Measurements from ENCODE around the gene SLC7A1. TPM values are rescaled to one million over a fixed set of nuclear protein-coding genes. Genes with fewer than 3 reads are reported as not detected.

SLC7A1 gene
- polyA plus RNA-seq, 3 donors, result 0.89 to 2.2 (median 0.92) TPM

GRCh38 chr13:29513981-29514719 is 81.3 kb downstream of the SLC7A1 start:
- Histone ChIP-seq H3K9me3 (replicated peaks in 1 of 2; ENCODE audit: control insufficient read depth in 1 of 2, insufficient read depth in 1 of 2, low read length in 2 of 2) (no peaks in the 10 kb centered on the region), H3K79me2 (ENCODE audit: insufficient read depth, low read length) (no peaks in the 10 kb centered on the region), H3K4me3 (replicated peaks in 1 of 3; ENCODE audit: low read depth in 2 of 3, low read length in 3 of 3) (no peak overlapping the region), H3K4me2 (replicated peaks; ENCODE audit: extremely low read depth, low read length, poor library complexity, severe bottlenecking) (no peak overlapping the region), H3K9ac (ENCODE audit: insufficient read depth, low read length, poor library complexity, severe bottlenecking) (no peak overlapping the region), H3K27ac (ENCODE audit: low read depth in 1 of 2, low read length in 2 of 2) (no peak overlapping the region), H3K4me1 (ENCODE audit: control insufficient read depth in 1 of 2, insufficient read depth in 2 of 2, low read length in 2 of 2) (no peaks in the 10 kb centered on the region), H4K20me1 (ENCODE audit: insufficient read depth, low read length) (no peaks in the 10 kb centered on the region), H3K27me3 (ENCODE audit: control insufficient read depth in 2 of 2, insufficient read depth in 2 of 2, low read length in 2 of 2) (no peaks in the 10 kb centered on the region), H3K36me3 (replicated peaks in 1 of 2; ENCODE audit: control insufficient read depth in 1 of 2, insufficient read depth in 2 of 2, low read length in 2 of 2) (peaks cover 61 to 90% of the 10 kb centered on the region in 2 donors), H2AFZ (ENCODE audit: insufficient read depth, low read depth, low read length, poor library complexity, severe bottlenecking) (no peak overlapping the region)
- DNase-seq, result no peak
- intact Hi-C loops (cut with micrococcal nuclease), result loop anchor here in 1 of 2 donors (5.0 kb wide), 1 partner anchor 603 kb away; no protein-coding TSS in a partner anchor
- Mint-ChIP-seq H3K9me3 (peaks cover 0 to 3% (median 0%) of the 10 kb centered on the region in 7 donors), H3K4me1 (no peaks in the 10 kb centered on the region), H3K27ac (peak overlapping the region in 2 of 7 donors; percentile 10 to 73), H3K36me3 (peaks cover 63 to 72% of the 10 kb centered on the region in 2 donors), H3K4me3 (no peak overlapping the region), H3K27me3 (ENCODE audit: low read depth in 3 of 3) (no peaks in the 10 kb centered on the region)
- 97% methylated on average over 28 of the region's 32 CpGs for WGBS (ENCODE audit: insufficient coverage)
- TF ChIP-seq, protein P1, sequence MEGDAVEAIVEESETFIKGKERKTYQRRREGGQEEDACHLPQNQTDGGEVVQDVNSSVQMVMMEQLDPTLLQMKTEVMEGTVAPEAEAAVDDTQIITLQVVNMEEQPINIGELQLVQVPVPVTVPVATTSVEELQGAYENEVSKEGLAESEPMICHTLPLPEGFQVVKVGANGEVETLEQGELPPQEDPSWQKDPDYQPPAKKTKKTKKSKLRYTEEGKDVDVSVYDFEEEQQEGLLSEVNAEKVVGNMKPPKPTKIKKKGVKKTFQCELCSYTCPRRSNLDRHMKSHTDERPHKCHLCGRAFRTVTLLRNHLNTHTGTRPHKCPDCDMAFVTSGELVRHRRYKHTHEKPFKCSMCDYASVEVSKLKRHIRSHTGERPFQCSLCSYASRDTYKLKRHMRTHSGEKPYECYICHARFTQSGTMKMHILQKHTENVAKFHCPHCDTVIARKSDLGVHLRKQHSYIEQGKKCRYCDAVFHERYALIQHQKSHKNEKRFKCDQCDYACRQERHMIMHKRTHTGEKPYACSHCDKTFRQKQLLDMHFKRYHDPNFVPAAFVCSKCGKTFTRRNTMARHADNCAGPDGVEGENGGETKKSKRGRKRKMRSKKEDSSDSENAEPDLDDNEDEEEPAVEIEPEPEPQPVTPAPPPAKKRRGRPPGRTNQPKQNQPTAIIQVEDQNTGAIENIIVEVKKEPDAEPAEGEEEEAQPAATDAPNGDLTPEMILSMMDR (IDR thresholded peaks at IDR 0.05), result no peak

DNA sequence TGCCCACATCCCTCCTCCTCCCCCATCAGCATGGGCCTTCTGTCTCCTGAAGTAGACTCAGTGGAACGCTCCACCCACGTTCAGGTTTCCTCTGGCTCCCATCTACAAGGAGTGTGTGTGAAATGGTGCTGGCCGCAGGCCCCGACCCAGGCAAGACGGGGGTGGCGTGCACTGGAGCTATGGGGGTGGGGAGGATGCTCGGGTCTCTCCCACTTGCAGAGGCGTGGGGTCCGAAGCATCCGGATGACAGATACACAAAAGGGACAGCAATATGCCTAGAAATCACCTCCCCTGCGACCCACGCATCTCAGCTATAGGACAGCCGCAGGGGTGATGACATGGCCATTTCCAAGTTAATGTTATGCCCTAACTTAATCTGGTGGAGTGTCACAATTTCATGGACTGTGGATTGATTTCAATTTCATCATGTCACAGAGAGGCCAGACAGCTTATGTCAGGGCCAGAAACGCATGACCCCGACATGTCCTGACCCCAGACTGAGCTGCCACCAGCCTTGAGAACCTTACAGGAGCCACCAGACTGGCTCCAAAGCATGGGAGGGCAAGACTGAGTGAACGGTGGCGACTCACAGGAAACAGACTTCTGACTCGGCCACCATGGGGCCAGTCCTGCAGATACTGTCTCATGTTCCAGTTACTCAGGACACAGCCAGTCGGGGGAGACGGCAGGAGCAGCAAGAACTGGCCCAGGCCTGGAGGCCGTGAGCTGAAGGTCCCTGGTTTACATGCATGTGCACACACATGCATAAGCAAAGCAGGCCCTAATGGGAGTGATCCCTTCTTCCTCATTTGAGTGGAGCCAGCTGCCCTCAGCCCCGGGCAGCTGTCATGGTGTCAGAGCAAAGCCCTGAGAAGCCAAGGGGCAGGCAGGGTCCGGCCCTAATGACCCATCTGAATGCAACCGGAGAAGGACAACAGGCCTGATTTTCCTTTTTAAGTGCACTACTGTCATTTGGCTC is 82.2 kb downstream of the SLC7A1 start:
- H3K4me3 ChIP-seq (replicated peaks in 1 of 3; ENCODE audit: low read depth in 2 of 3, low read length in 3 of 3), result no peak overlapping the region
- Mint-ChIP-seq H3K4me1 (no peaks in the 10 kb centered on the region), H3K27ac (peak overlapping the region in 2 of 7 donors; percentile 2 to 44), H3K4me3 (no peak overlapping the region), H3K9me3 (peaks cover 0 to 3% (median 0%) of the 10 kb centered on the region in 7 donors), H3K36me3 (peaks cover 59 to 70% of the 10 kb centered on the region in 2 donors), H3K27me3 (ENCODE audit: low read depth in 3 of 3) (no peaks in the 10 kb centered on the region)
- H2AFZ ChIP-seq (ENCODE audit: insufficient read depth, low read depth, low read length, poor library complexity, severe bottlenecking), result no peak overlapping the region
- H3K79me2 ChIP-seq (ENCODE audit: insufficient read depth, low read length), result no peaks in the 10 kb centered on the region
- H4K20me1 ChIP-seq (ENCODE audit: insufficient read depth, low read length), result no peaks in the 10 kb centered on the region
- H3K27me3 ChIP-seq (ENCODE audit: control insufficient read depth in 2 of 2, insufficient read depth in 2 of 2, low read length in 2 of 2), result no peaks in the 10 kb centered on the region
- peaks cover 52 to 82% of the 10 kb centered on the region in 2 donors for H3K36me3 ChIP-seq (replicated peaks in 1 of 2; ENCODE audit: control insufficient read depth in 1 of 2, insufficient read depth in 2 of 2, low read length in 2 of 2)
- 90% methylated on average over 13 of the region's 24 CpGs for WGBS (ENCODE audit: insufficient coverage)
- DNase-seq, result no peak
- intact Hi-C loops (cut with micrococcal nuclease), result loop anchor here in 1 of 2 donors (5.0 kb wide), 1 partner anchor 604 kb away; no protein-coding TSS in a partner anchor
- H3K4me1 ChIP-seq (ENCODE audit: control insufficient read depth in 1 of 2, insufficient read depth in 2 of 2, low read length in 2 of 2), result no peaks in the 10 kb centered on the region
- TF ChIP-seq, protein P1 (IDR thresholded peaks at IDR 0.05), result no peak
- no peak overlapping the region for H3K9ac ChIP-seq (ENCODE audit: insufficient read depth, low read length, poor library complexity, severe bottlenecking)
- H3K4me2 ChIP-seq (replicated peaks; ENCODE audit: extremely low read depth, low read length, poor library complexity, severe bottlenecking), result no peak overlapping the region
- H3K27ac ChIP-seq (ENCODE audit: low read depth in 1 of 2, low read length in 2 of 2), result no peak overlapping the region
- no peaks in the 10 kb centered on the region for H3K9me3 ChIP-seq (replicated peaks in 1 of 2; ENCODE audit: control insufficient read depth in 1 of 2, insufficient read depth in 1 of 2, low read length in 2 of 2)

Data from CD14-positive monocyte (primary cell).